Esophagus muscularis mucosa (tissue), 3 donors: ENCODE measurements around the gene HERPUD2.

Experiments
- POLR2A ChIP-seq: fragments of 450-650 bp; IDR thresholded peaks from one replicate; pipeline ENCODE4 v1.6.1; 2017; ENCODE audit warnings: antibody characterized with exemption, moderate library complexity, mild to moderate bottlenecking, low read depth
- POLR2AphosphoS5 ChIP-seq, 2 donors: sonication (generic); formaldehyde crosslinking; IDR thresholded peaks; one replicate each; pipeline ENCODE4 v1.6.1; 2017; ENCODE audit warnings: antibody characterized with exemption in 2 of 2
- TF ChIP-seq, protein P1 (sequence below), 3 experiments: fragments of 200-600 bp in 2 of 3; fragments of 450-650 bp in 1 of 3; sonication (generic) in 2 of 3; IDR thresholded peaks; one replicate each; pipeline ENCODE4 v1.5.1; 2017 to 2019; ENCODE audit warnings: antibody characterized with exemption in 3 of 3, mild to moderate bottlenecking in 2 of 3, moderate library complexity in 1 of 3

DNA sequence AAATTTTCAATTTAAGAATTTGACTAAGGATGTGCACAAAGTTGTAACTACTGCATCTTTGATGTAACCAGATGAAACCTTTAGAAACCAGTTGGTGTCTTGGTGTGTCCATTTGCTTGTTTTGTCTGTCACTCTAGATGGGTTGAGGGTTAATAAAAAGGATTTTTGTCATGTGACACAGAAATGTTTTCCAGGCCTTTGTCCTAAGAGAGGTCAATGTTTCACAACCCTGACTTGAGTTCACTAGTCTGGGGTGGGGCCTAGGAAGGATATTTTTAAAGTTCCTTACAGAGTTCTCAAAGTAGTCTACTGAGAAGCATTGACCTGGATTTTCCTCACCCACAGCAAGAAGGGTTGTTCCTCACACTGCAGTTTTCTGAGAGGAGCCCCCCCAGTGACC, 90.3 kb downstream of the HERPUD2 start:
- TF ChIP-seq, protein P1, sequence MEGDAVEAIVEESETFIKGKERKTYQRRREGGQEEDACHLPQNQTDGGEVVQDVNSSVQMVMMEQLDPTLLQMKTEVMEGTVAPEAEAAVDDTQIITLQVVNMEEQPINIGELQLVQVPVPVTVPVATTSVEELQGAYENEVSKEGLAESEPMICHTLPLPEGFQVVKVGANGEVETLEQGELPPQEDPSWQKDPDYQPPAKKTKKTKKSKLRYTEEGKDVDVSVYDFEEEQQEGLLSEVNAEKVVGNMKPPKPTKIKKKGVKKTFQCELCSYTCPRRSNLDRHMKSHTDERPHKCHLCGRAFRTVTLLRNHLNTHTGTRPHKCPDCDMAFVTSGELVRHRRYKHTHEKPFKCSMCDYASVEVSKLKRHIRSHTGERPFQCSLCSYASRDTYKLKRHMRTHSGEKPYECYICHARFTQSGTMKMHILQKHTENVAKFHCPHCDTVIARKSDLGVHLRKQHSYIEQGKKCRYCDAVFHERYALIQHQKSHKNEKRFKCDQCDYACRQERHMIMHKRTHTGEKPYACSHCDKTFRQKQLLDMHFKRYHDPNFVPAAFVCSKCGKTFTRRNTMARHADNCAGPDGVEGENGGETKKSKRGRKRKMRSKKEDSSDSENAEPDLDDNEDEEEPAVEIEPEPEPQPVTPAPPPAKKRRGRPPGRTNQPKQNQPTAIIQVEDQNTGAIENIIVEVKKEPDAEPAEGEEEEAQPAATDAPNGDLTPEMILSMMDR (IDR thresholded peaks at IDR 0.05): no peak
- TF ChIP-seq POLR2A (no peak), POLR2AphosphoS5 (IDR thresholded peaks at IDR 0.05) (no peak)
